ENCODE results near the gene EPS8.

GRCh38 chr12:15602051-15602672 lies 187.0 kb downstream of the EPS8 start:
- TF ChIP-seq POLR2AphosphoS5 (IDR thresholded peaks at IDR 0.05; ENCODE audit: low read depth, low read length) (no peak), CTCF (IDR thresholded peaks at IDR 0.05) (no peak), REST (IDR thresholded peaks at IDR 0.05; ENCODE audit: insufficient read depth in 1 of 2, low read depth in 2 of 2, low read length in 1 of 2) (no peak)
